ENCODE data around the gene DCAF6.

DNA sequence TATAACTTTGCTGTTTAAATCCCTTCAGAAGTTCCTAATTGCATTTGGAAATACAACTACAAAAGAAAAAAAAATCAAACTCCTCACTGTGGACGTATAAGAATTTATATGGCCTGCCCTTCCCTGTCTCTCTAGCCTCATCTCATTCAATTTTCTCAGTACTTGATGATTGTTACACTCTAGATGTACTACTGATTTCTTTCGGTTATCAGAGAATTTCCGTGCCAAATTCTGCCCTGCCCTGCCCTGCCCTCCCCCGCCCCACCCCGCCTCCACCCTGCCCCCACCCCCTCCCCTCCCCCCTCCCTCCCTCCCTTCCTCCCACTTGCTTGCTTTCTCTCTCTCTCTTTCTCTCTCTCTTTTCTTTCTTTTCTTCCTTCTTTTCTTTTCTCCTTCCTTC, 72.1 kb downstream of the DCAF6 start:
- TF ChIP-seq SP1 (IDR thresholded peaks at IDR 0.05) (no peak), FOXM1 (IDR thresholded peaks at IDR 0.05; ENCODE audit: borderline replicate concordance) (no peak), SUZ12 (IDR thresholded peaks at IDR 0.05) (no peak), BHLHE40 (IDR thresholded peaks at IDR 0.05; ENCODE audit: borderline replicate concordance) (no peak), ZNF384 (IDR thresholded peaks at IDR 0.05) (no peak)

Data from HEK293T (cell line).